NCI-H82 treated with DMSO at 0.1 percent for 48 hours (cell line): Measurements from ENCODE around the gene TBATA.

ENCODE experiments used
- DNase-seq: peaks from one replicate; lab custom pipeline; 2025; ENCODE audit not compliant: unreplicated experiment; lab: John Stamatoyannopoulos, UW

The TBATA gene

DNA sequence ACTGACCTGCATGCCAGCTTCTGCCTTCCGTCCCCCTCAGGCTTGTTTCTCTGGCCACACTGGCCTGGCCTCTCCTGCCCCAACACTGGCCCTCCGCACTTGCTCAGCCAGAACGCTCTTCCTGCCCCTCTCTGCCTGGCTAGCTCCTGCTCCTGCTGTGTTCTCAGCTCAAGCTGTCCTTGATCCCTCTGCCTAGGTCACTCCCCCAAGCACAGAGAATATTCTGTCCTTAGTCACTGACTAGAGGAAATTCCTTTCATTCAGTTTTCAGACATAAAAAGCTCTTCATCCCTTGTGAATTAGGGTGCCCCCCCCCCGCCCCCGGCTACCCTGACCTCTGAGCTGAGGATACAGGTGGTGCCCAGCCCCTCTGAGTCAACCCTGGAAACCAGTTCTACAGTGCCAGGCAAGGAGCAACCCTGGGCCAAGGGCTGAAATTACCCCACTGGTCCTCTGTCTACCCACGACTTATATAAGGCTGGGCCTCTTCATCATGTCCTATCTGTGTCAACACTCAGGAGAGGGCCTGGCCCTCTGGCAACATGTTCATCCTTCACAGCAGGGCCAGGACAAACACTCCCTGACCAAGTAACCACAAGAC lies 23.9 kb upstream of the TBATA start:
- no peak for DNase-seq

DNA sequence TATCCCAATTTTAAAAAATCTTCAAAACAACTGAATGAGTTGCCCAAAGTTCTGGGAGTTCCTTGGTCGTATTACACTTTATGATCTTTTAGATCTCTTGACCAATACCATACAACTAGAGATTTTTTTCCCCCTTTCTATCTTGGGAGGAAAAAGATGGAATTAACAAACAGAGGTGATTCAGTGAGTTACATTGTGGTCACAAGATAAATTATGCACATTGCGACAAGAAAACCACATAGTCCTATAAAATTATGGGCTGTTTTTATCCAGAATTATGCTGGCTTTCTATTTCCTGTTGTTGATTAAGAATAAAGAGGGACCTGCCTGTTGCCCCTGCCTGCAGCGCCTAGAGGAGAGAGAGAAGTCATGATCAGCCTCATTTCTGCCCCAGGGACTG lies 22.4 kb upstream of the TBATA start:
- DNase-seq = no peak

DNA sequence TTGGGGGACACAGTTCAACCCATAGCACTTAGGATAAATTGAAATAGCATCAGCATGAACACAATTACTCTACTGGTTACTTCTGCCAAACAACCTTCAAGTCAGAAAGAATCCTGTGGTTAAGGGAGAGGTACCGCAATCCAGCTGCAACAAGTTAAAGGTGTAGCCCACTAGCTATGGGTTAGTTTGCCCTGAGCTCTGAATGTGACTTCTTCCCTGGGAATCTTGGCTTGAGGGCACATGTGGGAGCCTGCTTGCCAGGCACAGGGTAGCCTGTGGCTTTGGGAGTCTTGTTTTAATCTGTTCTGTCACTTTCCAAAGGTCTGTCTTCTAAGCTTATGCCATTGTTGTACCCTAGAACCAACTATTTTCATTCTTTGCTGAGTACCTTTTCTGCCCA lies 21.7 kb upstream of the TBATA start:
- no peak for DNase-seq

DNA sequence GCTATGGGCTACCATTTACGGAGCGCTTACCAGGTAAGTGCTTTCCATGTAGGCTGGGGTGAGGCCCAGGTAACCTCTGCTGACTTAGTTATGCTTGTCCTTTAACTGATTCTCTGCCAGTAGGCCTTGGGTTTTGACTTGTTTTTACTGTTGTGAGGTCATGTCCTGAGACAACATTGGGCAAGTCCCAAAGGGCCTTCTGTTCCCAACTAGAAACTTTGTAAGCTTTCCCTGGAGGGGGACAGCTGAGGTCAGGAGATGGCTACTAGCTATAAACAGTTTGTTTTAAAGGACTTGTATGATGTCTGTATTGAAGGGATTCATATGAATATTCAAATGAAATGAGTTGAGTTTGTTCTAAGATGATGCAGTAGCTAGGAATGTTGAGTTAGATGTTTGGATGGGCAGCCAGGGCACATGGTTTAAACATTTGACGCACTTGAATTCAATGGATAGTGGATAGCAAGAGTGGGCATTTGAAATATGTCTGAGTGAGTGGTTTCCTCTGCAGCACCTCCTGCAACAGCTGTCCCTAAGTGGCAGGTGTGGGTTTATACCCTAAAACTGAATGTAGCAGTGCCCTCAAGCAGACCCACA lies 20.5 kb upstream of the TBATA start:
- DNase-seq = no peak

DNA sequence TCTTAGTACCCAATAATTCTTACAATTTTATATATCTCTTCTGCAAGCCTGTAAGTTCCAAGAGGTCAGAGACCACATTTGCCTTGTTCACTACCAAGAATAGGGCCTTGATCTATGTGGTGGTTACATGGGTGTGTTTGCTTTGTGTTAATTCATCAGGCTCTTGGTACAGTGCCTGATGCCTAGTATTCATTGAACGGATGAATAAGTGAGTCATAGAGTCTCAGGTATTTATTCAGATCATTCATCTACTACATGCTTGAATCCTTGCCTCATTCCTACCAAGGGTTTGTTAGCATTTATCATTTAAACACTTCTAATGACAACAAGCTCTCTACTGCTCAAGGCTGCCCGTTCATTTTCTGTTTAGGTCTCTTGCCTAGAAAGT lies 19.2 kb upstream of the TBATA start:
- DNase-seq = no peak

DNA sequence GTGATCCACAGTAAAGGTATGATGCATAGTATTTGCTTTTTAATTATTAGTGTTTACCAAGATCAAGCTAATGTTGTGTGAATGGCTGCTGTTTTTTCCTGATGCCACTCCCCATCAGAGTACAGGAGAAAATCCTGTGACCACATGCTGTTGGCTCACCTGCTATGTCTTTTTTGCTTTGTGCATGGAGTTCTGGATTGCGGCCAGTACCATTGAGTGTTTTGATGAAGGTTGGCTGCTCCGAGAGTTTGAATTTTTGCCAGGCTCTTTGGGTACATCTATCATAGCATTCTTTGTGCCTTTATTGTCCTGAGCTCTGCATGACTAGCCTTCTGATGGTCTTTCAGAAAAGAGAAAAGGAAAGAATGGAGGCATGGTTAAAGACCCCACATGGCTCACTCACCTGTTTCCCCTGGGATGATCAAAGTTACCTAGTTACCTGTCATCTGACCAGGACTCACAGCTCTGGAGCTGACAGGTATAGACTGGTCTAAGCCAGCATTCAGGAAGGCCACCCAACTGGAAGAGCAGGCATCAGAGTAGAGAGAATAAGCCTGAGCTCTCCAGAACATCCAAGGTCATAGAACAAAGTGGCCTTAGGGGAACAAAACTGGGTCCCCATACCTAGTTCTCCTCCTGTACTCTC lies 18.7 kb upstream of the TBATA start:
- DNase-seq = no peak

DNA sequence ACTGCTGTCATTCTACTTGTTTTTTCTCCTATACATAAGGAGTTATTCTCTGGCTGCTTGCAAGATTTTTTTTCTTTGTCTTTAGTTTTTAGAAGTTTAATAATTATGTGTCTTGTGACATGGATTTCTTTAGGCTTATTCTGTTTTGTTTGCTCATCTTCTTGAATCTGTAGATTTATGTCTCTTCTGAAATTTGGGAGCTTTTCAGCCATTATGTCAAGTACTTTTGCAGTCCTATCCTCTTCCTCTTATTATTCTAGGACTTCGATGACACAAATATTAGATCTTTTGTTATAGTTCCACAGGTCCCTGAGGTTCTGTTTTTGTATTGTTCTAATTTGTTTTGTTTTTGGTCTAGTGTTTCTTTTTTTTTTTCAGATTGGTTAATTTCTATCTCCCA lies 16.7 kb upstream of the TBATA start:
- no peak for DNase-seq

DNA sequence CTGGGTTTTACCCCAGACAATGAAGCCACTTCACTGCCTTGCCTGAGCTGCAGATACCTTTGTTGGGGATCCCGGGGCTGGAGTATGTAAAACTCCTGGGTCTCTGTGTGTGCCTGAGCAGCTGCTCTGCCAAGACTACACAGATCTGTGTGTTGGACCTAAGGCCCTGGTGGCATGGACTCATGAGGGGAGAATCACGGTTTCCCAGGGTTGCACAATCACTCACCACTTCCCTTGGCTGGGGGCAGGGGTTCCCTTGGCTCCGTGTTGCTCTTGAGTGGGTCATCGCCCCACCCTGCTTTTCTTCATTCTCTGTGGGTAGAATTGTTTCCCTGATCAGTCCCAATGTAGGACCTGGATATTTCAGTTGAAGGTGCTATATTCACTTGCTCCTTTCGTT lies 13.9 kb upstream of the TBATA start:
- DNase-seq = no peak

DNA sequence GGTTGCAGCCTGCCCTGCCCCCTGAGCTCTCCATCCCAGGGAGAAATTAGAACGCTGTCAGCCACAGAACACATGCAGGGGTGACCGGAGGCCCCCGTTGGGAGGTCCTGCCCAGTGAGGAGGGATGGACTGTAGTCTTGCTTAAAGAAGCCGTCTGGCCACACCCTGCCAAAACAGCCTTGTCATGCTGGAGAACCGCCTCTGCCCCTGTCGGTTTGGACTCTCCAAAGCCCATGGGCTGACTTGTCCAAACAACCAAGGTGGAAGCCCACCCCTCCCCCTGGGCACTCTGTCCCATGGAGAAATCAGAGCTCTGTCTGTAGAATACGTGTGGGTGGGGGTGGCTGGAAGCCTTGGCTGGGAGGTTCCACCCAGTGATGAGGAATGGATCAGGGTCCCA lies 12.7 kb upstream of the TBATA start:
- DNase-seq = no peak

DNA sequence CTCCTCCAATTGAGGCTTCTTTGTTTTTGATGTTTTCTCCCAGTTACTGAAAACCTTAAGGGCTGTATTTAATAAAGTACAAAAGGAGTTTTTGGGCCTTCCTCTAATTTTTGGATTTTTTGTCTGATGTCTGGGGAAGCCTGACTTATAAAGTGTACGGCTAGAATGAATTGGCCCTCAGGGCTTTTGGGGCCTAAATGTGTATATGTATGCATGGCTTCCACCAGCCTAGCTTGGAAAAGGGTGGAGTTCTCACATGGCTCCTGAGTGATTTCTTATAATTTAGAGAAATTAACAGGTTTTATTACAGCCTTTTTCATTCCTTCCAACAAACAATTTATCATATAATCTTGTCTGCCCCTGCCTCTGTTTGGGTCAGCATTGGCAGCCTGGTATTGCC lies 10.4 kb upstream of the TBATA start:
- no peak for DNase-seq

DNA sequence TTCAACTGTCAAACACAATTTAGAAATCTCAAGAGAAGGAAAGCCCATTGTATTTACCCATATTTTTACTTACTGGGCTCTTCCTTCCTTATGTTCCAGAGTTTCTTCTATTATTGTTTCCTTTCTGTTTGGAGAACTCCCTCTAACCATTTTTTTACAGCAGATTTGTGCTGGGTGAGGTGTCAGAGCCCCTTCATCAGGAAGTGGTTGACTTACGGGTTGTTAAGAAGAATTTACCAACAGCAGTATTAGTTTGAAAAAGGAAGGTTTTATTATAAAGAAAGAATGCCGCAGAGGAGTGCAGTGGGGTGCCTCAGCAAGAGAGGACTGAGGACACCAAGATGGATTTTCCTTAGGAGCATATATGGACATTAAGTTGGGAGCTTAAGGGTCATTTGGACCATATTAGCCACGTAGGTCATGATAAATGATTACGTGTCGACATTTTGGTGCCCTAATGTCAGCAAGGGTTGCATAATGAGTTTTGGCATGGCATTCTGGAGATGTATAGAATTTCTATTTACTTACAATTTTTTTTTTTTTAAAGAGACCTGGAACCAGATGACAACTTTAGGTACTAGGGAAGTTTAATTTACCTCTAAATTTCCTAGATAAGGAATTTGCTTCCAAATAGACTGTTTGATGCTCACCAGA lies 6.3 kb upstream of the TBATA start:
- DNase-seq = no peak

DNA sequence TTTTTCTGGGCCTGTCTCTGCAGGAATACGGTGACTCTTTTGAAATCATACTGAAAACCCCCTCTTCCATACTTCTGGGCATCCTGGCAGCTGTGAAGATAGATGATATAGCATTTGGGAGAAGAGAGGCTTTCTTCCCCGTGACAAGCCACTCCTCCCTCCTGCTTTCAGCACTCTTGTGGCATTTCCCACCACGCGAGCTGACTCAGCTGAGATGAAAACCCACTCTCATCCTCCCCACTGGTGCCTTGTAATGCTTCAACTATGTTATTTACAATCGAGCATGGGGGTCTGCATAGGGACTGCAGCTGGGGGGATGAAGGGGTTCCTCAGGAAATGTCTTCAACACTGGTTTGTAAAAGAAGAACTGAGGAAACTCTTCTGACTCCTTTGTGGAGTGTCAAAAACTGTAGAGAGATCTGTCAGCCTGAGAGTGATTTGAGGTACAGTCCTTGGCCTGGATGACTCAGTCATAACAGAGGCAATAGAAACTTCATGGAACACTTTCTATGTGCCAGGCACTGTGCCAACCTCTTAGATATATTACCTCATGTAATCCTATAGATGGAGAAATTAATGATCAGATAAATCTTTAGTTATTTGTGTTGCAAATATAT lies 1.7 kb upstream of the TBATA start:
- DNase-seq = no peak

DNA sequence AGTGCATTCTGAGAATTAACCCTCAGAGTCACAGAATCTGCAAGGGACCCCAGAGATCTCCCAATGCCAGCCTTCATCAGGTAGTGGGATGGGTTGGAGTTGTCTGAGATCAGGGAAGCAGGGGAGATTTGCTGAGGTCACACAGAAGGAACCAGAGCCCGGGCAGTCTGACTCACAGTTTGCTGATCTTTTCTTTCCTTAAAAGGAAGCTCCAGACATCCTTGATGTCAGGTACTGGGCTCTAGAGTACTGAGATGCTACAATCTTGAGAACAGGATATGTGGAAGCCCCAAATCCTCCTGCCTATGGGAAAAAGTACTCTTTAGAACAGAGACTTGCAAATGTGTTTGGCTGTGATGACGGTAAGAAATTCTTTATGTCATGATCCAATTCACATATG lies 706 bp downstream of the TBATA start:
- DNase-seq = no peak

DNA sequence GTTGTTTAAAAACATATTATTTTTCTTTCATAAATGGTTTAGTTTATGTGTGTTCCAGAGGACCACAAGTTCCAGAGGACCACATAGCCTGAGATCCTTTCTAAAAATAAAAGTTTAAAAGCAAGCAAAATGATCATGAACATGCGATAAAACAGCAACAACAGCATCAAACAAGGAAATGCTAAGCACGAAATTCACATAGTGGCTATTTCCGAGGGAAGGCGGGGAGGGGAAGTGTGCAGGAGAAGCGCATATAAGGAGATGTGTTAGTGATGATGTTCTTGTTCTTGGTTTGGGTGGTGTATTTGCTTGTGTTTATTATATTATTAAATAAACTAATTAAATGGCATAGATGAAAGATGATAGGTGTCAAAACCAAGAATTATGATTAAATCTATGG lies 1.2 kb downstream of the TBATA start:
- no peak for DNase-seq

DNA sequence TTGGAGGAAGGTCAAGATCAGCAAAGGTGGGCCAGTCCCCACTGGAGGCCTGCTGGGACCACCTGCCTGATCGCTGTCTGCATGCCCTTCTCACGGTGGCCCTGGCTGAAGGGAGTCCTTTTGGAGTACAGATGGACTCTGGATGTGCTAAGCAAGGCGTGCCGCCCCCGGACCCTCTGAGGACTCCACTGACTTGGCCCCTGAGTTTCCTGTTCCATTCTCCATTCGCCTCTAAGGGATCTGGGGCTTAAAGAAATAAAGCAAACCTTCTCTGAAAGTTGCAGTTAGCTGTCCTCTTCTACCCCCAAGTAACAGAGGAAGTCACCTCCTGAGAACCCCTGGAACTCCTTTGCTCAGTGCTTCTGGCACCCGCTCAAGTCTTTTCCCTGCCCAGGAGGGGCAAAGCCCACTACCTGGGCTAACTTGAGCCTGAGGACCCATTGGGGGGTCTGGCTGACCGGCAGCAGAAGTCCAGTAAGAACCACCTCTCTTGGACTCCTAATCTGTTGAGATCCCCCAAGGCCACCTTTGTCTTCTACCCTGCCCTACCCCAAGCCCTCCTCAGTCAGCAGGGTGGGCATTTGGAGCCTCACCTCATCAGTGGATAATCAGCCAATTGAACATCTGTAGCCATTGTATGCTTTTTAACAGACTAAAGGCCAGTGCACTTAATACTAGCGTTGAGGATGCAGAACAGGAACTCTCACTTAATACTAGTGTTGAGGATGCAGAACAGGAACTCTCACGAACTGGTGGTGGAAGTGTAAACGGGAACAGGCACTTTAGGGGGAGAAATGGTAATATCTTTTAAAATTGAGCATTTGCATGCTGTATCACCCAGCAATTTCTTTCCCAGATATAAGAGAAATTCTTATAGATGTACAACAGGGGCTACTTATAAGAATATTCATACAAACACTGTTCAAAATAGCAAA lies 2.2 kb downstream of the TBATA start:
- DNase-seq = no peak

DNA sequence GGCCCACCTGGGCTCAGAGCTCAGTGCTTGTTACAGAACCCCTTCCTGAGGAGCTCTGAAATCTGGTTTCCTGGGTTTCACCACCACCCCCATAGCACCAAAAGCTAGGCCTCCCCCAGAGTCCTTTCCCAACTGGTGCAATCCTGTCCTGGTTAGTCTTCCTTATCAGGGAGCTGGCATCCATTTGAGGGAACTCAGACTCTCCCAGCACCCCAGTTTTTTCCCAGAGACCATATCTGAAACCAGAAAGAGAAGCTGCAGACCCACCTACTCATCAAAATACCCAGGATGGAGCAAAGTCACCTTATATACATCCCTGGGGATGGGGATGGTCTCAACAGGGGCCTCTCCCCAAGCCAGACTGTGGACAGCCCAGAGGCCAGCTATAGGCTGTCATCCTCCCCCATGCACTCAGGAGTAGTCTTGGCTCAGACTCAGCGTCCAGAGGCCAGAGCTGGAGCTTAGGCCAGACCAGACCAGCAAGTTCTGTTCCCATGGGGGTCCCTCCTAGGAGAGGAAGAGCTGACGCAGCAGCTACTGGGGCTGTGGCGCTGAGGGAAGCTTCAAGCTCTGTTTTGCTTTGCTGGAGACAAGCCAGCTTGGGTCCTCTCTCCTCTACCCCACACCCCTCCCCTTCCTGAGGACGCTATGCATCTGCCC lies 3.0 kb downstream of the TBATA start:
- no peak for DNase-seq

DNA sequence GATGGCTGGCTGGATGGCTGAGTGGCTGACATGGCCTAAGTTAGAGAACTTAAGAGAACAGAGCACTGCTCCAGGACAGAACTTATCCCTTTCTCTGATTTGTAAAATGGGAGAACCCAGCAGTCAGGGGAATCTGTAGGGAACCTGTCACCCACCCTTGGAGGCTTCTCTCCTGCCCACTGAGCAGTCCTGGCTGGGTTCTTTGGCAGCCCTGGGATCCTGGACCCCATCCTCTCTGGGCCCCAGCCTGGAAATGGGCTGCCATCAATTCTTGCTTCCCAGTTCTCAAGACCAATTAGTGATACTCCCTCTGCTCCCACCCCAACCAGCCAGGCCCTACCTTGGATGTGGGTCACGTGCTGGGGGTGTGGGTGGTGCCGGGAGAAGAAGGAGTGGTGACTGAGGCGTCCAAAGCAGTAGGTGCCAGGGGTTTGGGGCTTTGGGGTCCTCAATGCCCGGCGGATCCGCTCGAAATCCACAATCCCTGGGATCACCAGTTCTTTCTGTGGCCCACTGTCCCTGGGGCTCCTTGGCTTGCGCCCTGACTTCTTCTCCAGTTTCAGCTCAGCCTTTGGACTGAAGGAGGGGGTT lies 3.6 kb downstream of the TBATA start:
- no peak for DNase-seq

DNA sequence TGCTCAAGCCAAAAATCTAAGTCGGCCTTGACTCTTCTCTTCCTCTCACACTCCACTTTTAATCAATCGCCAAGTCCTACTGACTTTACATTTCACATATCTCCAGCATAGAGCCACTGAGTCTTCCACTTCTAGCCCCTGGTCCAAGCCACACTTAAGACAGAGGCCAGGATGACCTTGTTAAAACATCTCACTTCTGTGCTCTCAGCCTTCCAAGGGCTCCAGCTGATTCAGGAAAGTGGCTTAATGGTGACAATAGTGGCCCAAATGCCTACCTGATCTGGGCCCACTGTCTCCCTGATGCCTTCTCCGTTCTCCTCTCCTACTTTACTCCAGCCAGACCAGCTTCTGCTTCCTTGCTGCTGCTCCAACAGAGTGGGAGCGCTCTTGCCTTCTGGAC lies 4.4 kb downstream of the TBATA start:
- no peak for DNase-seq

DNA sequence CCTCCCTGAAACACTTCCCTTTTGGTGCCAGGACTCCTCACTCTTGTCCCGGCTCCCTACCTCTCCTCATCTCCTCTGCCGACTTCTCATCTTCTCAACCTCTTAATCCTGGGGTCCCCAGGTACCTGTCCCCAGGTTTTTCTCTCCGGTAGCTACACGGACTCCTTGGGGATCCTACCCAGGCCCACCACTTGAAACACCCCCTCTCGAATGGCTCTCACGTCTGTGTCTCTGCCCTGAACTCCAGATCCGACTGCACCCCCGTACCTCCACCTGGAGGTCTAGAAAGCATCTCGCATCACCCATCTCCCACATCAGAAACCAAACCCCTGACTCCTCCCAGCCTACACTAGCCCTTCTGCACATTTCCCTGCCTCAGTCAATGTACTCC lies 4.8 kb downstream of the TBATA start:
- DNase-seq = no peak
